Smooth muscle cell (in vitro differentiated cells): ENCODE results near the gene PRTFDC1. TPM values are rescaled to one million over a fixed set of nuclear protein-coding genes. Genes with fewer than 3 reads are reported as not detected.

Experiments
- DNase-seq: peaks from one replicate; lab custom pipeline; 2025; ENCODE audit not compliant: unreplicated experiment; lab: John Stamatoyannopoulos, UW
- H2AFZ ChIP-seq: fragments of 200-600 bp; sonication (generic); 2 replicates; pipeline ENCODE4 v1.6.0; 2016; ENCODE audit warnings: antibody characterized with exemption, low read depth, mild to moderate bottlenecking
- H3F3A ChIP-seq: fragments of 200-600 bp; sonication (generic); 2 replicates; pipeline ENCODE4 v1.6.0; 2017; ENCODE audit warnings: antibody characterized with exemption, low read depth
- H3K27ac ChIP-seq: fragments of 200-600 bp; sonication (generic); 2 replicates; pipeline ENCODE4 v1.5.1; 2016; ENCODE audit warnings: low read depth, mild to moderate bottlenecking
- H3K27me3 ChIP-seq: fragments of 200-600 bp; sonication (generic); 2 replicates; pipeline ENCODE4 v1.6.1; 2016; ENCODE audit warnings: low read depth, mild to moderate bottlenecking
- H3K36me3 ChIP-seq: fragments of 200-600 bp; sonication (generic); 2 replicates; pipeline ENCODE4 v1.5.1; 2016; ENCODE audit warnings: low read depth
- H3K4me1 ChIP-seq: fragments of 200-600 bp; sonication (generic); 2 replicates; pipeline ENCODE4 v1.5.1; 2016; ENCODE audit warnings: low read depth
- H3K4me2 ChIP-seq: fragments of 200-600 bp; sonication (generic); 2 replicates; pipeline ENCODE4 v1.6.0; 2016; ENCODE audit warnings: mild to moderate bottlenecking
- H3K4me3 ChIP-seq: fragments of 200-600 bp; sonication (generic); 2 replicates; pipeline ENCODE4 v1.5.1; 2016; ENCODE audit warnings: mild to moderate bottlenecking
- H3K79me2 ChIP-seq: fragments of 200-600 bp; sonication (generic); 2 replicates; pipeline ENCODE4 v1.6.0; 2016; ENCODE audit warnings: low read depth, mild to moderate bottlenecking
- H3K9ac ChIP-seq: fragments of 200-600 bp; sonication (generic); 2 replicates; pipeline ENCODE4 v1.6.0; 2016; ENCODE audit warnings: low read depth
- H3K9me3 ChIP-seq: fragments of 200-600 bp; sonication (generic); replicated peaks from 2 replicates; pipeline ENCODE4 v1.5.1; 2016; ENCODE audit warnings: low read depth
- H4K20me1 ChIP-seq: fragments of 200-600 bp; sonication (generic); 2 replicates; pipeline ENCODE4 v1.6.0; 2016; ENCODE audit warnings: low read depth
- CTCF ChIP-seq: fragments of 200-600 bp; sonication (generic); IDR thresholded peaks from 2 replicates; pipeline ENCODE4 v1.5.1; 2017; ENCODE audit warnings: borderline replicate concordance, mild to moderate bottlenecking, antibody characterized with exemption; ENCODE audit not compliant: insufficient read depth, poor library complexity, severe bottlenecking
- WGBS: methylation state at CpG from one replicate; pipeline ENCODE4 v1.1.7; 2016; ENCODE audit warnings: low lambda C conversion rate; 5-methylcytosine and 5-hydroxymethylcytosine counted together
- polyA plus RNA-seq: library from polyadenylated mRNA; unstranded; fragments of >200 nt; fragmentation: Nextera tagmentation; extraction: Ambion mirVana; gene quantifications from 2 replicates; pipeline ENCODE4 v1.2.1, GENCODE V29; 2016
- total RNA-seq: library from RNA; depleted of rRNA; stranded (reverse); fragments of >200 nt; gene quantifications from 2 replicates; pipeline ENCODE4 v1.2.3, GENCODE V29; 2014

The PRTFDC1 gene
- total and polyA plus RNA-seq, 2 experiments from 2014 or later = 10.2 to 11.9 TPM

GRCh38 chr10:24898501-24898900, 53.9 kb downstream of the PRTFDC1 start:
- DNase-seq = no peak

DNA sequence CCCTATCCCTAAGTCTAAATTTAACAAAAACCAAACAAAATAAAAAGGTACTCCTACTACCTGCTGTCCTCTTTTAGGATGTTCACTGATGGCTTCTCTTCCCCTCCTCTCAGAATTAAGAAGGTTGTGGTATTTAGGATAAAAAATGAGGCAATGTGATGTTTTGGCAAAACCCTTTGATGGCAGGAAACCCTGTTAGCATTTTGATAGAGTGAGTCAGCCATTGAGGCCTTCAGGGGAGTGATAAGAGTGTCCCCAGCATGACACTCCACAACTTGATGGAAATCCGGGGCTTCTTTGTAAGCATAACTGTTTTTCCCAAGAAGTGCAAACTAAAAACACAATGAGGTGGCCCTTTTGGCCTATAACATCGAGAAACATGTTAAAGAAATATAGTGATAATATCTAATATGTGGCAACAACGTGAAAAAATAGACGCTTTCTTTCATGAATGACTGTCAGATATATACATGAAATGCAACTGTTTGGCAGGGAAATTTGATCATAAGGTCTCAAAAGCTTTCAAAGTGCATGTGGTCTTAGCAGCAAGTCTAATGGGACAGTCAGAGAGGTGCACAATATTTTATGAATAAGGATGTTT, 55.0 kb downstream of the PRTFDC1 start:
- no peak overlapping the region for H3K9ac ChIP-seq
- no peaks in the 10 kb centered on the region for H3F3A ChIP-seq
- DNase-seq = no peak
- no peak for TF ChIP-seq CTCF
- no peaks in the 10 kb centered on the region for H3K27me3 ChIP-seq
- no peak overlapping the region for H2AFZ ChIP-seq
- peaks cover 6% of the 10 kb centered on the region for H3K4me1 ChIP-seq
- H3K79me2 ChIP-seq = no peaks in the 10 kb centered on the region
- H3K9me3 ChIP-seq = no peaks in the 10 kb centered on the region
- peak overlapping the region; percentile 18 for H3K27ac ChIP-seq
- H3K36me3 ChIP-seq = no peaks in the 10 kb centered on the region
- no peak overlapping the region for H3K4me3 ChIP-seq
- no peaks in the 10 kb centered on the region for H4K20me1 ChIP-seq
- peak overlapping the region; percentile 27 for H3K4me2 ChIP-seq
- 57% methylated on average over 4 of the region's 4 CpGs for WGBS

More at GRCh38 chr10:24898501-24898900, 53.9 kb downstream of the PRTFDC1 start:
- H3K36me3 ChIP-seq = no peaks in the 10 kb centered on the region
- H3K9me3 ChIP-seq = no peaks in the 10 kb centered on the region
- no peak overlapping the region for H3K4me3 ChIP-seq
- H3K9ac ChIP-seq = no peak overlapping the region
- no peaks in the 10 kb centered on the region for H4K20me1 ChIP-seq
- no peak overlapping the region for H2AFZ ChIP-seq
- 79% methylated on average over 2 of the region's 2 CpGs for WGBS
- H3K79me2 ChIP-seq = no peaks in the 10 kb centered on the region
- no peak for TF ChIP-seq CTCF
- no peak overlapping the region for H3K27ac ChIP-seq
- H3K4me2 ChIP-seq = no peak overlapping the region
- peaks cover 9% of the 10 kb centered on the region for H3K4me1 ChIP-seq
- no peaks in the 10 kb centered on the region for H3F3A ChIP-seq
- no peaks in the 10 kb centered on the region for H3K27me3 ChIP-seq

- H2AFZ ChIP-seq = no peak overlapping the region
- peak overlapping the region; percentile 29 for H3K4me2 ChIP-seq
Observed at GRCh38 chr10:24894728-24895127, 57.7 kb downstream of the PRTFDC1 start.

More at GRCh38 chr10:24894728-24895127, 57.7 kb downstream of the PRTFDC1 start:
- Histone ChIP-seq H3K9me3 (no peaks in the 10 kb centered on the region), H3K4me1 (no peaks in the 10 kb centered on the region), H4K20me1 (no peaks in the 10 kb centered on the region), H3K4me3 (no peak overlapping the region), H3K27me3 (no peaks in the 10 kb centered on the region), H3K36me3 (no peaks in the 10 kb centered on the region), H3K9ac (no peak overlapping the region), H3F3A (no peaks in the 10 kb centered on the region), H3K27ac (no peak overlapping the region), H3K79me2 (no peaks in the 10 kb centered on the region)
- DNase-seq = no peak
- 87% methylated on average over 8 of the region's 8 CpGs for WGBS
- TF ChIP-seq CTCF = no peak
